Measurements from ENCODE around the gene CASQ2.
"Not testable (repeated sequence)": the region's sequence is repeated elsewhere in the genome, so short reads cannot be mapped to it uniquely, and the experiment has no call there.

Gene CASQ2

GRCh38 chr1:115790356-115790755 lies 21.8 kb upstream of the CASQ2 start:
- no peak for TF ChIP-seq CTCF (IDR thresholded peaks at IDR 0.05; ENCODE audit: borderline replicate concordance, control extremely low read depth, extremely low read depth, insufficient read depth, missing control alignments)
- in situ Hi-C loops (cut with MboI; ENCODE audit: low sequenced_read_pairs, unreplicated experiment) = no loop called here
- DNase-seq (ENCODE audit: low spot score) = no peak

GRCh38 chr1:115783311-115783710 lies 14.8 kb upstream of the CASQ2 start:
- in situ Hi-C loops (cut with MboI; ENCODE audit: low sequenced_read_pairs, unreplicated experiment) = no loop called here
- no peak for DNase-seq (ENCODE audit: low spot score)
- TF ChIP-seq CTCF (IDR thresholded peaks at IDR 0.05; ENCODE audit: borderline replicate concordance, control extremely low read depth, extremely low read depth, insufficient read depth, missing control alignments) = no peak

- no peak for TF ChIP-seq CTCF (IDR thresholded peaks at IDR 0.05; ENCODE audit: borderline replicate concordance, control extremely low read depth, extremely low read depth, insufficient read depth, missing control alignments)
- DNase-seq (ENCODE audit: low spot score) = no peak
- in situ Hi-C loops (cut with MboI; ENCODE audit: low sequenced_read_pairs, unreplicated experiment) = no loop called here
Measured at GRCh38 chr1:115782571-115783281, 14.2 kb upstream of the CASQ2 start.

GRCh38 chr1:115781851-115782250 lies 13.3 kb upstream of the CASQ2 start:
- TF ChIP-seq CTCF (IDR thresholded peaks at IDR 0.05; ENCODE audit: borderline replicate concordance, control extremely low read depth, extremely low read depth, insufficient read depth, missing control alignments) = no peak
- no peak for DNase-seq (ENCODE audit: low spot score)
- in situ Hi-C loops (cut with MboI; ENCODE audit: low sequenced_read_pairs, unreplicated experiment) = no loop called here

GRCh38 chr1:115781343-115781742 lies 12.8 kb upstream of the CASQ2 start:
- DNase-seq (ENCODE audit: low spot score) = no peak
- in situ Hi-C loops (cut with MboI; ENCODE audit: low sequenced_read_pairs, unreplicated experiment) = no loop called here
- no peak for TF ChIP-seq CTCF (IDR thresholded peaks at IDR 0.05; ENCODE audit: borderline replicate concordance, control extremely low read depth, extremely low read depth, insufficient read depth, missing control alignments)

GRCh38 chr1:115780655-115781054 lies 12.1 kb upstream of the CASQ2 start:
- DNase-seq (ENCODE audit: low spot score); in situ Hi-C loops (cut with MboI; ENCODE audit: low sequenced_read_pairs, unreplicated experiment): not testable (repeated sequence)

GRCh38 chr1:115779075-115779474 lies 10.6 kb upstream of the CASQ2 start:
- in situ Hi-C loops (cut with MboI; ENCODE audit: low sequenced_read_pairs, unreplicated experiment); DNase-seq (ENCODE audit: low spot score): not testable (repeated sequence)
